Large intestine (tissue), 12 donors: Measurements from ENCODE around the gene NOXRED1. TPM values are rescaled to one million over a fixed set of nuclear protein-coding genes. Genes with fewer than 3 reads are reported as not detected.

Source experiments
- DNase-seq, 2 donors: peaks; one replicate each; pipeline versions ENCODE4 v3.0.0 to v3.0.0-alpha.2; 2013
- H3K27ac ChIP-seq: one replicate; pipeline ENCODE4 v1.5.1; 2013; ENCODE audit warnings: low read length
- H3K27me3 ChIP-seq: 2 replicates; pipeline ENCODE4 v1.6.1; 2013; ENCODE audit warnings: low read length; ENCODE audit not compliant: control insufficient read depth, insufficient read depth
- H3K36me3 ChIP-seq: 2 replicates; pipeline ENCODE4 v1.6.1; 2013; ENCODE audit warnings: low read length; ENCODE audit not compliant: control insufficient read depth, insufficient read depth
- H3K4me1 ChIP-seq: one replicate; pipeline ENCODE4 v1.6.1; 2013; ENCODE audit warnings: low read length; ENCODE audit not compliant: control insufficient read depth, insufficient read depth
- H3K4me3 ChIP-seq: one replicate; pipeline ENCODE4 v1.5.1; 2013; ENCODE audit warnings: low read length
- H3K9me3 ChIP-seq: one replicate; pipeline ENCODE4 v1.6.1; 2013; ENCODE audit warnings: mild to moderate bottlenecking, low read depth, low read length, moderate library complexity; ENCODE audit not compliant: control insufficient read depth
- WGBS: methylation state at CpG from one replicate; pipeline ENCODE4 v1.1.5; 2013; ENCODE audit warnings: low lambda C conversion rate; ENCODE audit not compliant: insufficient coverage; 5-methylcytosine and 5-hydroxymethylcytosine counted together
- long read RNA-seq, 11 donors: transcript quantifications; one replicate each; lab custom pipeline, GENCODE V29; 2026
- polyA plus RNA-seq: library from polyadenylated mRNA; unstranded; fragments of 120-200 nt; gene quantifications from one replicate; pipeline ENCODE4 v1.2.1, GENCODE V29; 2013

Gene NOXRED1
- polyA plus RNA-seq: 0.84 TPM
- long read RNA-seq, donor 1: 0 reads
- long read RNA-seq, donor 2: 0 reads
- long read RNA-seq, donor 3: 0 reads
- long read RNA-seq, donor 4: 0 reads
- long read RNA-seq, donor 5: 0 reads
- long read RNA-seq, donor 6: 0 reads
- long read RNA-seq, donor 7: 0 reads
- long read RNA-seq, donor 8: 0 reads
- long read RNA-seq, donor 9: 0 reads
- long read RNA-seq, donor 10: 0 reads
- long read RNA-seq, donor 11: 0 reads

- no peak for DNase-seq
- peaks cover 68% of the 10 kb centered on the region for H3K36me3 ChIP-seq
- H3K9me3 ChIP-seq: peaks cover 16% of the 10 kb centered on the region
- H3K4me3 ChIP-seq: no peak within 1 kb of the TSS
- no peaks in the 10 kb centered on the region for H3K27me3 ChIP-seq
- WGBS: no CpG with 5 or more reads among the region's 1 CpG
- H3K4me1 ChIP-seq: no peaks in the 10 kb centered on the region
- no peak within 1 kb of the TSS for H3K27ac ChIP-seq
Measured at GRCh38 chr14:77423423-77423822, at the start of gene NOXRED1. NOXRED1 (minus strand) TSS chr14:77423523; CDS start chr14:77422889, 634 bp downstream.

- Histone ChIP-seq H3K36me3 (peaks cover 36% of the 10 kb centered on the region), H3K27me3 (no peaks in the 10 kb centered on the region), H3K27ac (no peak overlapping the region), H3K4me3 (no peak overlapping the region), H3K9me3 (no peaks in the 10 kb centered on the region), H3K4me1 (peaks cover 3% of the 10 kb centered on the region)
- WGBS: no CpG with 5 or more reads among the region's 5 CpGs
- peak in 1 of 2 donors; percentile 26 for DNase-seq
Measured at GRCh38 chr14:77470224-77470870, 47.0 kb upstream of the NOXRED1 start.

- no peaks in the 10 kb centered on the region for H3K9me3 ChIP-seq
- 86% methylated on average over 1 of the region's 1 CpG for WGBS
- peaks cover 44% of the 10 kb centered on the region for H3K36me3 ChIP-seq
- H3K4me3 ChIP-seq: no peak overlapping the region
- H3K27ac ChIP-seq: no peak overlapping the region
- H3K27me3 ChIP-seq: no peaks in the 10 kb centered on the region
- peaks cover 3% of the 10 kb centered on the region for H3K4me1 ChIP-seq
- no peak for DNase-seq
Measured at GRCh38 chr14:77469539-77469938, 46.2 kb upstream of the NOXRED1 start.

- Histone ChIP-seq H3K9me3 (no peaks in the 10 kb centered on the region), H3K27ac (no peak overlapping the region), H3K36me3 (peaks cover 49% of the 10 kb centered on the region), H3K27me3 (no peaks in the 10 kb centered on the region), H3K4me3 (no peak overlapping the region), H3K4me1 (peaks cover 3% of the 10 kb centered on the region)
- DNase-seq: no peak
- WGBS: 100% methylated on average over 1 of the region's 14 CpGs
Measured at GRCh38 chr14:77469067-77469505, 45.8 kb upstream of the NOXRED1 start.

GRCh38 chr14:77467801-77468200 lies 44.5 kb upstream of the NOXRED1 start:
- no peaks in the 10 kb centered on the region for H3K27me3 ChIP-seq
- peaks cover 61% of the 10 kb centered on the region for H3K36me3 ChIP-seq
- H3K27ac ChIP-seq: no peak overlapping the region
- no CpG with 5 or more reads among the region's 5 CpGs for WGBS
- H3K4me1 ChIP-seq: peaks cover 3% of the 10 kb centered on the region
- no peak overlapping the region for H3K4me3 ChIP-seq
- DNase-seq: no peak
- no peaks in the 10 kb centered on the region for H3K9me3 ChIP-seq

- WGBS: 55% methylated on average over 3 of the region's 13 CpGs
- H3K27ac ChIP-seq: no peak overlapping the region
- peaks cover 4% of the 10 kb centered on the region for H3K4me1 ChIP-seq
- H3K27me3 ChIP-seq: no peaks in the 10 kb centered on the region
- no peaks in the 10 kb centered on the region for H3K9me3 ChIP-seq
- H3K4me3 ChIP-seq: peak overlapping the region; percentile 91
- peak; percentile 49 to 52 for DNase-seq
- H3K36me3 ChIP-seq: peaks cover 45% of the 10 kb centered on the region
Measured at GRCh38 chr14:77459072-77459723, 35.9 kb upstream of the NOXRED1 start.

GRCh38 chr14:77458249-77458950 lies 35.1 kb upstream of the NOXRED1 start:
- peaks cover 4% of the 10 kb centered on the region for H3K4me1 ChIP-seq
- peak overlapping the region; percentile 88 for H3K27ac ChIP-seq
- peaks cover 38% of the 10 kb centered on the region for H3K36me3 ChIP-seq
- WGBS: 0% methylated on average over 4 of the region's 29 CpGs
- no peaks in the 10 kb centered on the region for H3K9me3 ChIP-seq
- H3K27me3 ChIP-seq: no peaks in the 10 kb centered on the region
- peak; percentile 26 to 62 for DNase-seq
- H3K4me3 ChIP-seq: peak overlapping the region; percentile 91

- DNase-seq: peak; percentile 99 to 100
- H3K4me3 ChIP-seq: peak within 1 kb of the TSS; percentile 91
- peak within 1 kb of the TSS; percentile 88 for H3K27ac ChIP-seq
- no peaks in the 10 kb centered on the region for H3K27me3 ChIP-seq
- no CpG with 5 or more reads among the region's 50 CpGs for WGBS
- H3K36me3 ChIP-seq: peaks cover 36% of the 10 kb centered on the region
- no peaks in the 10 kb centered on the region for H3K9me3 ChIP-seq
- peaks cover 4% of the 10 kb centered on the region for H3K4me1 ChIP-seq
Measured at GRCh38 chr14:77457522-77458248, 34.4 kb upstream of the NOXRED1 start, which contains the start of the genes AHSA1 and VIPAS39. AHSA1 (plus strand) TSS chr14:77458093; CDS start chr14:77458190, 97 bp downstream. VIPAS39 (minus strand) TSS chr14:77457601; CDS start chr14:77454102, 3,499 bp downstream.

GRCh38 chr14:77457115-77457521 lies 33.8 kb upstream of the NOXRED1 start:
- Histone ChIP-seq H3K36me3 (peaks cover 32% of the 10 kb centered on the region), H3K4me3 (peak overlapping the region; percentile 91), H3K4me1 (peaks cover 4% of the 10 kb centered on the region), H3K9me3 (no peaks in the 10 kb centered on the region), H3K27me3 (no peaks in the 10 kb centered on the region), H3K27ac (peak overlapping the region; percentile 87)
- DNase-seq: no peak
- no CpG with 5 or more reads among the region's 18 CpGs for WGBS
